Measurements from ENCODE around the gene RELA.

RELA gene

GRCh38 chr11:65637032-65637557 lies 25.6 kb downstream of the RELA start:
- TF ChIP-seq, protein P1, sequence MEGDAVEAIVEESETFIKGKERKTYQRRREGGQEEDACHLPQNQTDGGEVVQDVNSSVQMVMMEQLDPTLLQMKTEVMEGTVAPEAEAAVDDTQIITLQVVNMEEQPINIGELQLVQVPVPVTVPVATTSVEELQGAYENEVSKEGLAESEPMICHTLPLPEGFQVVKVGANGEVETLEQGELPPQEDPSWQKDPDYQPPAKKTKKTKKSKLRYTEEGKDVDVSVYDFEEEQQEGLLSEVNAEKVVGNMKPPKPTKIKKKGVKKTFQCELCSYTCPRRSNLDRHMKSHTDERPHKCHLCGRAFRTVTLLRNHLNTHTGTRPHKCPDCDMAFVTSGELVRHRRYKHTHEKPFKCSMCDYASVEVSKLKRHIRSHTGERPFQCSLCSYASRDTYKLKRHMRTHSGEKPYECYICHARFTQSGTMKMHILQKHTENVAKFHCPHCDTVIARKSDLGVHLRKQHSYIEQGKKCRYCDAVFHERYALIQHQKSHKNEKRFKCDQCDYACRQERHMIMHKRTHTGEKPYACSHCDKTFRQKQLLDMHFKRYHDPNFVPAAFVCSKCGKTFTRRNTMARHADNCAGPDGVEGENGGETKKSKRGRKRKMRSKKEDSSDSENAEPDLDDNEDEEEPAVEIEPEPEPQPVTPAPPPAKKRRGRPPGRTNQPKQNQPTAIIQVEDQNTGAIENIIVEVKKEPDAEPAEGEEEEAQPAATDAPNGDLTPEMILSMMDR (IDR thresholded peaks at IDR 0.05; ENCODE audit: low read depth, low read length, missing control alignments), result no peak
- no peak for DNase-seq (ENCODE audit: low read depth)
- no peak overlapping the region for H3K4me3 ChIP-seq (ENCODE audit: low read depth, low read length)
- in situ Hi-C loops (cut with HindIII; ENCODE audit: low sequenced_read_pairs), result no loop called here

DNA sequence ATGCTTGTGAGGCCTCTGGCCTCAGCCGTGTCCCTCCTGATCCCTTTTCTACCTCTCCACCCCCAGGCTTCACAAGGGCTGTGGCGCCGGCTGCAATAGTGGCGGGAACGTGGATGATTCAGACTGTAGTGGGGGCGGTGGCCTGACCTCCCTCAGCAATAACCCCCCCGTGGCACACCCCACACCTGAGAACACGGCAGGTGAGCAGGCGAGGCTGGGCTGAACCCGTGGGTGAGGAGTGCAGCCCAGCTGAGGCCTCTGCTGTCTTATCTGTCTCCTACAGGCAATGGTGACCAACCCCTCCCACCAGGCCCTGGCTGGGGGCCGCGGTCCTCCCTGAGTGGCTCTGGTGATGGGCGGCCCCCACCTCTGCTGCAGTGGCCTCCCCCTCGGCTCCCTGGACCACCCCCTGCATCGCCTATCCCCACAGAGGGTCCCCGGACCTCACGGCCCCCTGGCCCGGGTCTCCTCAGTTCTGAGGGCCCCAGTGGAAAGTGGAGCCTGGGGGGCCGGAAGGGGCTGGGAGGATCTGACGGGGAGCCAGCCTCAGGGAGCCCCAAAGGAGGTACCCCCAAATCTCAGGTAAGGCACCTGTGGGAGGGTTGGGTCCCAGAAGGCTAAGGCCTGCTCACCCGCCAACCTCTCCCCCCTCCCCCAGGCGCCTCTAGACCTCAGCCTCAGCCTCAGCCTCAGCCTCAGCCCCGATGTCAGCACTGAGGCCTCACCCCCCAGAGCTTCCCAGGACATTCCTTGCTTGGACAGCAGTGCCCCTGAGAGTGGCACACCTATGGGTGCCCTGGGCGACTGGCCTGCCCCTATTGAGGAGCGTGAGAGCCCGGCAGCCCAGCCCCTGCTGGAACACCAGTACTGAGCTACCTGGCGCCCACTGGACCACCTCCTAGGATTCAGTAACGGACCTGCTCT lies 26.3 kb downstream of the RELA start:
- no peak overlapping the region for H3K4me3 ChIP-seq (ENCODE audit: low read depth, low read length)
- no peak for DNase-seq (ENCODE audit: low read depth)
- in situ Hi-C loops (cut with HindIII; ENCODE audit: low sequenced_read_pairs), result no loop called here
- TF ChIP-seq, protein P1 (IDR thresholded peaks at IDR 0.05; ENCODE audit: low read depth, low read length, missing control alignments), result no peak

DNA sequence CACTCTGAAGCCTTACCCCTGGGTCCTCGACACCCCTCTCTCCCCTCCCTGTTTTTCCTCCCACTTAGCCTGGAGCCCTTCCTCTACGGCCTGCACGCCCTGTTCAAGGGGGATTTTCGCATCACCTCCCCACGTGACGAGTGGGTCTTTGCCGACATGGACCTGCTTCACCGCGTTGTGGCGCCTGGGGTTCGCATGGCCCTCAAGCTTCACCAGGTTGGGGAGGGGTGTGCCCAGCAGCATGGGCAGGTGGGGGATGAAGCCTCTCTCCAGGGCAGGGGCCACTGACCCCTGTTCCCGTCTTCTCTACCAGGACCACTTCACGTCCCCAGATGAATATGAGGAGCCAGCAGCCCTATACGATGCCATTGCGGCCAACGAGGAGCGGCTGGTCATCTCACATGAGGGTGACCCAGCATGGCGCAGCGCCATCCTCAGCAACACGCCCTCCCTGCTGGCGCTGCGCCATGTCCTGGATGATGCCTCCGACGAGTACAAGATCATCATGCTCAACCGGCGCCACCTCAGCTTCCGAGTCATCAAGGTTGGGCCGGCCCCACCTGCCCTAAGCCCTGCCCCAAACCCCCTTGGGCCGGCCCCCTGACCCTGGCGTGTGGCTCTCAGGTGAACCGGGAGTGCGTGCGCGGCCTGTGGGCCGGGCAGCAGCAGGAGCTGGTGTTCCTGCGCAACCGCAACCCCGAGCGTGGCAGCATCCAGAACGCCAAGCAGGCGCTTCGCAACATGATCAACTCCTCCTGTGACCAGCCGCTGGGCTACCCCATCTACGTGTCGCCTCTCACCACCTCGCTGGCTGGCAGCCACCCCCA lies 27.6 kb downstream of the RELA start:
- no peak overlapping the region for H3K4me3 ChIP-seq (ENCODE audit: low read depth, low read length)
- in situ Hi-C loops (cut with HindIII; ENCODE audit: low sequenced_read_pairs), result no loop called here
- TF ChIP-seq, protein P1 (IDR thresholded peaks at IDR 0.05; ENCODE audit: low read depth, low read length, missing control alignments), result no peak
- no peak for DNase-seq (ENCODE audit: low read depth)

GRCh38 chr11:65634440-65634839 lies 28.3 kb downstream of the RELA start:
- in situ Hi-C loops (cut with HindIII; ENCODE audit: low sequenced_read_pairs), result no loop called here
- H3K4me3 ChIP-seq (ENCODE audit: low read depth, low read length), result no peak overlapping the region

GRCh38 chr11:65634109-65634436 lies 28.6 kb downstream of the RELA start:
- in situ Hi-C loops (cut with HindIII; ENCODE audit: low sequenced_read_pairs), result no loop called here
- no peak overlapping the region for H3K4me3 ChIP-seq (ENCODE audit: low read depth, low read length)
- TF ChIP-seq, protein P1 (IDR thresholded peaks at IDR 0.05; ENCODE audit: low read depth, low read length, missing control alignments), result no peak
- DNase-seq (ENCODE audit: low read depth), result no peak

More at GRCh38 chr11:65634440-65634839, 28.3 kb downstream of the RELA start:
- no peak for DNase-seq (ENCODE audit: low read depth)
- TF ChIP-seq, protein P1 (IDR thresholded peaks at IDR 0.05; ENCODE audit: low read depth, low read length, missing control alignments), result no peak

GRCh38 chr11:65633390-65634108 lies 29.2 kb downstream of the RELA start:
- DNase-seq (ENCODE audit: low read depth), result no peak
- TF ChIP-seq, protein P1 (IDR thresholded peaks at IDR 0.05; ENCODE audit: low read depth, low read length, missing control alignments), result no peak
- in situ Hi-C loops (cut with HindIII; ENCODE audit: low sequenced_read_pairs), result no loop called here
- no peak overlapping the region for H3K4me3 ChIP-seq (ENCODE audit: low read depth, low read length)

Data from astrocyte of the cerebellum (primary cell).